MCF 10A (cell line): ENCODE data around the gene ASTN2. TPM values are rescaled to one million over a fixed set of nuclear protein-coding genes. Genes with fewer than 3 reads are reported as not detected.
A peak's percentile ranks its signal among the peaks of the same experiment; 100 is the strongest.
"Not testable (repeated sequence)": the region's sequence is repeated elsewhere in the genome, so short reads cannot be mapped to it uniquely, and the experiment has no call there.

ENCODE experiments used
- BruUV-seq: library from RNA; stranded (reverse); fragments of 400-500 nt; replicated peaks from 2 replicates; lab custom pipeline; 2021; lab: Mats Ljungman, UMichigan
- CTCF ChIA-PET: fragments of 300-600 bp; sonication (Branson Sonifier 250); formaldehyde crosslinking; extraction: SDS; loops from one replicate; lab custom pipeline; 2021; ENCODE audit warnings: antibody characterized with exemption, inconsistent platforms; lab: Yijun Ruan, JAX
- POLR2A ChIA-PET: fragments of 300-600, 350-650 bp; sonication (Branson Sonifier 250); formaldehyde crosslinking; extraction: SDS; loops from one replicate; lab custom pipeline; 2020; ENCODE audit warnings: antibody characterized with exemption, inconsistent platforms; lab: Yijun Ruan, JAX
- DNase-seq: peaks from one replicate; pipeline ENCODE4 v3.0.0-alpha.2; 2018; ENCODE audit not compliant: unreplicated experiment
- H3K27ac Mint-ChIP-seq: one replicate; pipeline ENCODE4 v1.8.0; 2022; ENCODE audit warnings: mild to moderate bottlenecking, low read depth, mixed read lengths; ENCODE audit not compliant: unreplicated experiment
- H3K27me3 Mint-ChIP-seq: one replicate; pipeline ENCODE4 v1.8.0; 2022; ENCODE audit warnings: mixed read lengths; ENCODE audit not compliant: insufficient read depth, unreplicated experiment
- H3K36me3 Mint-ChIP-seq: one replicate; pipeline ENCODE4 v1.8.0; 2022; ENCODE audit warnings: mild to moderate bottlenecking, moderate library complexity, mixed read lengths; ENCODE audit not compliant: insufficient read depth, unreplicated experiment
- H3K4me1 Mint-ChIP-seq: one replicate; pipeline ENCODE4 v1.8.0; 2022; ENCODE audit warnings: mixed read lengths; ENCODE audit not compliant: insufficient read depth, unreplicated experiment
- H3K4me3 Mint-ChIP-seq: one replicate; pipeline ENCODE4 v1.8.0; 2022; ENCODE audit warnings: mild to moderate bottlenecking, moderate library complexity, mixed read lengths; ENCODE audit not compliant: unreplicated experiment
- H3K9me3 Mint-ChIP-seq: one replicate; pipeline ENCODE4 v1.8.0; 2022; ENCODE audit warnings: mixed read lengths; ENCODE audit not compliant: unreplicated experiment
- CTCF ChIP-seq: fragments of 200-600 bp; IDR thresholded peaks from one replicate; pipeline ENCODE4 v1.8.0; 2022; ENCODE audit warnings: antibody characterized with exemption, mild to moderate bottlenecking; ENCODE audit not compliant: unreplicated experiment
- intact Hi-C: fragments of 100-400 bp; cut with micrococcal nuclease; formaldehyde crosslinking; loops from 2 replicates; pipeline ENCODE4 v1.14.1; 2022
- total RNA-seq: library from RNA; stranded (reverse); gene quantifications from 2 replicates; pipeline ENCODE4 v1.2.3, GENCODE V29; 2022

ASTN2 gene
- total RNA-seq, 1 experiment from 2014 or later: 1.8 TPM

GRCh38 chr9:116897201-116897600 is 517.7 kb downstream of the ASTN2 start:
- H3K9me3 Mint-ChIP-seq: peaks cover 8% of the 10 kb centered on the region
- no peaks in the 10 kb centered on the region for H3K27me3 Mint-ChIP-seq
- no peaks in the 10 kb centered on the region for H3K4me1 Mint-ChIP-seq
- ChIA-PET POLR2A (interaction anchor here (0.5 to 0.7 kb wide), 2 partner anchors 19 to 97 kb away, joined by 3 read pairs; no protein-coding TSS in a partner anchor), CTCF (no interaction called here)
- intact Hi-C loops: no loop called here
- peaks cover 6% of the 10 kb centered on the region for H3K36me3 Mint-ChIP-seq
- no TSS peak for BruUV-seq
- no peak for DNase-seq
- no peak overlapping the region for H3K4me3 Mint-ChIP-seq
- no peak for TF ChIP-seq CTCF
- H3K27ac Mint-ChIP-seq: no peak overlapping the region

- no peak overlapping the region for H3K27ac Mint-ChIP-seq
- H3K36me3 Mint-ChIP-seq: peaks cover 3% of the 10 kb centered on the region
- intact Hi-C loops: no loop called here
- H3K4me3 Mint-ChIP-seq: no peak overlapping the region
- DNase-seq: peak; percentile 13
- BruUV-seq: no TSS peak
- CTCF ChIA-PET: interaction anchor here (0.7 kb wide), 1 partner anchor 159 kb away, joined by 3 read pairs; no protein-coding TSS in a partner anchor
- no peaks in the 10 kb centered on the region for H3K27me3 Mint-ChIP-seq
- POLR2A ChIA-PET: no interaction called here
- H3K9me3 Mint-ChIP-seq: peaks cover 8% of the 10 kb centered on the region
- no peak for TF ChIP-seq CTCF
- no peaks in the 10 kb centered on the region for H3K4me1 Mint-ChIP-seq
Observed at GRCh38 chr9:116895961-116896360, 518.9 kb downstream of the ASTN2 start.

DNA sequence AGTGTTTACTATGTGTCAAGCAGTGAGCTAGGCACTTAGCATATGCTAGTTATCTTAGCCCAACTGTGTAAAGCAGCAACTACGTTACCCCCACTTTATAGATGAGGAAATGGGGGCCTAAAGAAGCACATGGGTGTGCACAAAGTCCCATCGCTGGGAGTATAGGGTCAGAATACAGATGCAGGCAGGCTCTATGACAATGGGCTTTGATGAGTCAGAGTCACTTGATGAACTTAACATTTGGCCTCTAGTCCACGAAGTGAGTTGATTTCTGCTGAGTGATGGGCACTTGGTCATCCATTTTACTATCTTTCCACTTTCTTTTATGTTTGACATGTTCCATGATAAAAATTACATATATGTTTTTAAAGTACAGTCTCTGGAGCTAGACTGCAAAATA is 523.4 kb downstream of the ASTN2 start:
- BruUV-seq: no TSS peak
- intact Hi-C loops: no loop called here
- H3K27me3 Mint-ChIP-seq: no peaks in the 10 kb centered on the region
- ChIA-PET CTCF (interaction anchor here (1.2 kb wide), 1 partner anchor 10 kb away, joined by 3 read pairs; no protein-coding TSS in a partner anchor), POLR2A (interaction anchor here (0.6 to 2.2 kb wide), 2 partner anchors 10 to 31 kb away, joined by 3 to 4 read pairs; no protein-coding TSS in a partner anchor)
- TF ChIP-seq CTCF: no peak
- H3K4me3 Mint-ChIP-seq: no peak overlapping the region
- H3K4me1 Mint-ChIP-seq: no peaks in the 10 kb centered on the region
- no peak for DNase-seq
- no peaks in the 10 kb centered on the region for H3K9me3 Mint-ChIP-seq
- H3K36me3 Mint-ChIP-seq: no peaks in the 10 kb centered on the region
- H3K27ac Mint-ChIP-seq: no peak overlapping the region

DNA sequence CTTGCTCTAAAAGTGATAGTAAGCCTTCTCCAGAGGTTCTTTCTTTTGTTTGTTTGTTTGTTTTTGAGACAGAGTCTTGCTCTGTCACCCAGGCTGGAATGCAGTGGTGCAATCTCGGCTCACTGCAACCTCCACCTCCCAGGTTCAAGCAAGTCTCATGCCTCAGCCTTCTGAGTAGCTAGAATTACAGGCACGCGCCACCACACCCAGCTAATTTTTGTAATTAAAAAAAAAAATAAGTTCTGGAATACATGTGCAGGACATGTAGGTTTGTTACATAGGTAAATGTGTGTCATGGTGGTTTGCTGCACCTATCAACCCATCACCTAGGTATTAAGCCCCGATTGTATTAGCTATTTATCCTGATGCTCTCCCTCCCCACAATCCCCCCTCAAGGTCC is 526.4 kb downstream of the ASTN2 start:
- DNase-seq, H3K4me1 Mint-ChIP-seq, BruUV-seq, H3K36me3 Mint-ChIP-seq, H3K4me3 Mint-ChIP-seq, intact Hi-C loops, H3K27me3 Mint-ChIP-seq, H3K9me3 Mint-ChIP-seq, H3K27ac Mint-ChIP-seq, POLR2A ChIA-PET: not testable (repeated sequence)
- CTCF ChIA-PET: interaction anchor here (0.6 to 1.5 kb wide), 4 partner anchors 28 to 219 kb away, joined by 3 to 5 read pairs (median 4); no protein-coding TSS in a partner anchor
